Mammary epithelial cell (primary cell): ENCODE measurements around the gene PDCL2.

Source experiments
- EZH2 ChIP-seq: IDR thresholded peaks from 2 replicates; pipeline ENCODE4 v1.6.1; 2012; ENCODE audit warnings: low read length, inconsistent platforms, borderline replicate concordance
- TF ChIP-seq, protein P1 (sequence below), 2 donors: IDR thresholded peaks in 1 of 2; conservative IDR thresholded peaks in 1 of 2; 2 replicates each; pipeline ENCODE4 v1.5.1; 2011 to 2012; ENCODE audit warnings: inconsistent platforms in 2 of 2, low read length in 2 of 2, mild to moderate bottlenecking in 2 of 2, control low read depth in 1 of 2, low read depth in 1 of 2; ENCODE audit not compliant: insufficient read depth in 1 of 2; ENCODE audit errors: extremely low read depth in 1 of 2

DNA sequence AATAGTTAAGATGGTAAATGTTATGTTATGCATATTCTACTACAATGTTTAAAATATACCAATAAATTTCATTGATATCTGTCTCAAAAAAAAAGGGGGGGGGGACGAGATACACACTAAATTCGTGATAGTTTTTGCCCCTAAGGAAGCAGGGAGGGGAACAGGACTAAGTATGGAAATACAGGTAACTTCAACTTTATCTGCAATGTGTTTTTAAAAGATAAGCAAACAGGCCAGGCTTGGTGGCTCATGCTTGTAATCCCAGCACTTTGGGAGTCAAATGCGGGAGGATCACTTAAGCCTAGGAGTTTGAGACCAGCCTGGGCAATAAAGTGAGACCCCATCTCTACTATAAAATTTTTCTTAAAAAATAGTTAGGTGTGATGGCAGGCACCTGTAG lies 31.9 kb downstream of the PDCL2 start:
- no peak for TF ChIP-seq EZH2
- TF ChIP-seq, protein P1, sequence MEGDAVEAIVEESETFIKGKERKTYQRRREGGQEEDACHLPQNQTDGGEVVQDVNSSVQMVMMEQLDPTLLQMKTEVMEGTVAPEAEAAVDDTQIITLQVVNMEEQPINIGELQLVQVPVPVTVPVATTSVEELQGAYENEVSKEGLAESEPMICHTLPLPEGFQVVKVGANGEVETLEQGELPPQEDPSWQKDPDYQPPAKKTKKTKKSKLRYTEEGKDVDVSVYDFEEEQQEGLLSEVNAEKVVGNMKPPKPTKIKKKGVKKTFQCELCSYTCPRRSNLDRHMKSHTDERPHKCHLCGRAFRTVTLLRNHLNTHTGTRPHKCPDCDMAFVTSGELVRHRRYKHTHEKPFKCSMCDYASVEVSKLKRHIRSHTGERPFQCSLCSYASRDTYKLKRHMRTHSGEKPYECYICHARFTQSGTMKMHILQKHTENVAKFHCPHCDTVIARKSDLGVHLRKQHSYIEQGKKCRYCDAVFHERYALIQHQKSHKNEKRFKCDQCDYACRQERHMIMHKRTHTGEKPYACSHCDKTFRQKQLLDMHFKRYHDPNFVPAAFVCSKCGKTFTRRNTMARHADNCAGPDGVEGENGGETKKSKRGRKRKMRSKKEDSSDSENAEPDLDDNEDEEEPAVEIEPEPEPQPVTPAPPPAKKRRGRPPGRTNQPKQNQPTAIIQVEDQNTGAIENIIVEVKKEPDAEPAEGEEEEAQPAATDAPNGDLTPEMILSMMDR (conservative IDR thresholded peaks at IDR 0.05 in 1 of 2, IDR thresholded peaks at IDR 0.05 in 1 of 2; ENCODE audit: extremely low read depth in 1 of 2, insufficient read depth in 1 of 2, low read depth in 1 of 2, low read length in 2 of 2), result no peak
